Head of caudate nucleus (tissue), 42 donors: ENCODE results near the gene ZNF746.
A peak's percentile ranks its signal among the peaks of the same experiment; 100 is the strongest.

Source experiments
- DNase-seq, 42 donors: peaks; one replicate each; pipeline versions ENCODE4 v3.0.0 to v3.0.0-alpha.2; 2020 to 2021; ENCODE audit warnings: mixed read lengths in 7 of 42
- intact Hi-C: fragments of 100-400 bp; cut with DNase I; formaldehyde crosslinking; loops from one replicate; pipeline ENCODE4 v1.15.0; 2022

The ZNF746 gene

GRCh38 chr7:149497467-149498261 lies at the start of gene ZNF746:
Gene ZNF746 (minus strand): TSS chr7:149497809. CDS start chr7:149497536, 273 bp downstream.
- intact Hi-C loops = loop anchor here (5.0 to 10.0 kb wide), 2 partner anchors 73 to 370 kb away; partner anchors contain the start of gene ZNF425
- peak in 41 of 42 donors; percentile 44 to 89 (median 78) for DNase-seq

- no peak for DNase-seq
- intact Hi-C loops = no loop called here
Observed at GRCh38 chr7:149547126-149547525, 49.5 kb upstream of the ZNF746 start.

- intact Hi-C loops = no loop called here
- no peak for DNase-seq
Observed at GRCh38 chr7:149546331-149546730, 48.7 kb upstream of the ZNF746 start.

DNA sequence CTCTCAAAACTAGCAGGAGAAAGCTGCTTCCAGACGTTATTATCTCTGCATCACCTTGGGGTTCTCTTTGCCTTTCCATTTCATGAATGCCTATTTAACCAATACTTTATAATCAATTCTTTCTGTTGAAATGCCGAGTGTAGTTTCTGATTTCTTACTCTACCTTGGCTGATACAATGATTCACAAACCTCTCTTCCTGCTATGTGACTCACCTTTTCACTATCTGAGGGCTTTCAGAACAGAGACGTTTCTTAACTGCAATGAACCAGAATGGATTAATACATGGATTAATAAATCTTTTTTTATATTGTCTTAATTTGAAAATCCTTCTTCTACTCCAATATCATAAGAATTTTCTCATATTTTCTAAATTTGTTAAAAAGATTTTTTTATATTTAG lies 46.4 kb upstream of the ZNF746 start:
- DNase-seq = no peak
- intact Hi-C loops = no loop called here

DNA sequence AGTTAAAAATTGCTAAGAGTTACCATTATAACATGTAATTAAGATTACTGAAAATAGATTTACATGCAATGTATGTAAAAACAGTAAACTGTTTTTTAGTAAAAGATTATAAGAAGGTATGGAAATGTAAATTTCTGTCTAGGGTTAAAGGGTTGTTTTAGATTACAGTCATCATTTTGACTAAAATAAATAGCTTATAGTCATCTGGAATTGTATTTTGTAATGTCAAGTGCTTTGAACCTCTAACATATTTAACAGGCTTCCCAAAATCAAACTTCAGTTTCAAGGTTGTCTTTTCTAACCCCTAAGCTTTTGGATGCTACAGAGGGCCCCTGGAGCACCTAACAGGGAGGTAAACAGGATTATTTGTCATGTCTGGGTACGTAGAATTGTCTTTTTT lies 35.0 kb upstream of the ZNF746 start:
- intact Hi-C loops = no loop called here
- no peak for DNase-seq

- intact Hi-C loops = no loop called here
Observed at GRCh38 chr7:149529136-149529718, 31.6 kb upstream of the ZNF746 start.

DNA sequence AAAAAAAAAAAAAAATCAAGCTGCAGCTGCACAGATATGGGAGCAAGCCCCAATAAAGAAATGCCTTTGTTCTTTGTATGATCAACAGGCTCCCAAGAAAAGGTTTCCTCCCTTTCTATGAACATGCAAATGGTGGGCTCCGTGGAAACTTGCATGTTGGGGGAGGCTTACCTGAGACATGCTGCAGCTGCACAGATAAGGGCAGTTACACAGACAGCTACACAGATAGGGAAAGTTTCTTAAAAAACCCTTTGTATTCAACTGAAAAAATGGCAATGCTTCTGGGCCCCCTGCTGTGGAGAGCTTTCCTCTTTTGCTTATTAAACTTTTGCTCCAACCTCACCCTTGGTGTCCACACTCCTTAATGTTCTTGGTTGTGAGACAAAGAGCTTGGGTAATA lies 29.8 kb upstream of the ZNF746 start:
- DNase-seq = no peak
- intact Hi-C loops = no loop called here

More at GRCh38 chr7:149529136-149529718, 31.6 kb upstream of the ZNF746 start:
- no peak for DNase-seq

DNA sequence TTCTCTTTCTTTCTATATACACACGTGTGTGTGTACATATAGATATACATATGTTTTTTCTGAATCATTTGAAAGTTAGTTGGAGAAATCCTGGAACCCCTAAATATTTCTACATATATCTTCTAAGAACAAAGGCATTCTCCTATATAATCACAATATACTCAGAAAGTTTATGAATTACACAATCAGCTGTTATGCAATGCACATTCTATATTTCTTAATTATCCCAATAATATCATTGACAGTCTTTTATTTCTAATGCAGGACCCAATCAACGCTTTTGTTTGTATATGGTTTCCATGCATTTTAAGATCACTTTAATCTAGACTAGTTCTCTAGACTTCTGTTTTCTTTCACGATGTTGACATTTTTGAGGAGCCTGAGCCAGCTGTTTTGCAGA lies 27.7 kb upstream of the ZNF746 start:
- intact Hi-C loops = no loop called here
- DNase-seq = no peak

- no peak for DNase-seq
- intact Hi-C loops = no loop called here
Observed at GRCh38 chr7:149524394-149524793, 26.8 kb upstream of the ZNF746 start.

GRCh38 chr7:149510248-149510647 lies 12.6 kb upstream of the ZNF746 start:
- intact Hi-C loops = no loop called here
- DNase-seq = no peak

GRCh38 chr7:149509774-149510173 lies 12.2 kb upstream of the ZNF746 start:
- intact Hi-C loops = no loop called here
- DNase-seq = no peak

DNA sequence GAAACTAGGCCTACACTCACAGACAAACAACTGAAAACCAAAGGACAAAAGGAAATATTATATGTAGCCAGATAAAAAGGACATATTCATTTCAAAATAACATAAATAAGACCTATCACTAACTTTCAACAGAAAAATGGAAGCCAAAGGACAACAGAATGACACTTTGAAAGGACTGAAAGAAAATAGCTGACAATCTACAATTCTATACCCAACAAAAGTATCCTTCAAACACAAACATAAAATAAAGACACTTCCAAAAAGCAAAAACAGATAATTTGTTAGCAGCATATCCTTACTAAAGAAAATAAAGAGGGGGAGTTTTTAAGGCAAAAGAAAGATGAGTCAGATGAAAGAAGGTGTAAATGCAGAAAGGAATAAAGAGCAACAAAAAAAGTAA lies 7.9 kb upstream of the ZNF746 start:
- intact Hi-C loops = no loop called here
- DNase-seq = no peak

DNA sequence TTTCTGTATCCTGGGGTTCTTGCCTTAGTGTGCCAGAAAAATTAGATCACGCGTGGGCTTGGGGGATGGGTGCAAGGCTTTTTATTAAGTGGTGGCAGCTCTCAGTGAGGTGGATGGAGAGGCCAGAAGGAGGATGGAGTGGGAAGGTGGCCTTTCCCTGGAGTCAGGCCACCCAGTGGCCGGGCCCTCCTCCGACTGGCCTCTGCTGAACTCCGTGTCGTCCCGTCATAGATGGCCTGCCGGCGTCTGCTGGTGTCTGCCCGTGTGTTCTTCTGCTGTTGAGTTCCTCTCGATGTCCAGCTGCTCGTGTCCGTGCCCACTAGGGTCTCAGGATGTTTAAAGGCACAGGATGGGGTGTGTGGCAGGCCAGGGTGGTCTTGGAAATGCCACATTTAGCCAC lies 4.0 kb upstream of the ZNF746 start:
- intact Hi-C loops = no loop called here
- DNase-seq = no peak

- intact Hi-C loops = no loop called here
- DNase-seq = no peak
Observed at GRCh38 chr7:149500910-149501309, 3.3 kb upstream of the ZNF746 start.

DNA sequence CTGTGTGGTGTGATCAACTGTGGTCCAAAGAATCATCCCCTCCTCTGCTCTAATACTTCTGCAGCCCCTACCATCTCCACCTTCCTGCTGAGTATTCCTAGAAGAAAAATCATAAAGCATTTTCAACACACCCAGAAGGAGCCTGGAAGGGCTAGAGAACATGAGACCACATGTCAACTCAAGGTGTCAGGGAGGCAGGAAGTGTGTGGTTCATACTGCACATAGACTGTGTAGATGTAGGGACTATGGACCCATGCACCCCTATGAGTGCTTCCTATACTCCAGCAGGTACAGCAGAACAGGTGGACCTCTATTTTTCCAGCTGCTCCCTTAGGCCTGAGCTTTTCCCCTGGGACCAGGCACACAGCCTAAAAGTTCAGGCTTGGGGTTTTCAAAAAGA lies 2.6 kb upstream of the ZNF746 start:
- intact Hi-C loops = no loop called here
- no peak for DNase-seq

DNA sequence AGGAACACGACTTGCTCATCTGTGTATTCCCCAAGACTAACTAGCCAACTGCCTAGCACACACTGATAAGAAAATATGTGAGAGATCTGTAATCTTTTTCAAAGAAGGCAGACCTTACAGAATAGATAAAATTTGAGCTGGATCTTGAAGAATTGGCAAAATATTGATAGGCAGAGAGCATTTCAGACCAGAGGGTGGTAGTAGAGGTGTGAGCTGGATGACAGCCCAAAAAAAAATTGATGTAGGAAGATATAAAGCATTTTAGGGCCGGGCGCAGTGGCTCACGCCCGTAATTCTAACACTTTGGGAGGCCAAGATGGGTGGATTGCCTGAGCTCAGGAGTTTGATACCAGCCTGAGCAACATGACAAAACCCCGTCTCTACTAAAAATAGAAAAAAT lies 1.2 kb upstream of the ZNF746 start:
- intact Hi-C loops = loop anchor here (5.0 to 10.0 kb wide), 2 partner anchors 74 to 372 kb away; partner anchors contain the start of gene ZNF425
- DNase-seq = no peak

- intact Hi-C loops = loop anchor here (5.0 to 10.0 kb wide), 2 partner anchors 72 to 370 kb away; partner anchors contain the start of gene ZNF425
- peak in 35 of 42 donors; percentile 26 to 71 (median 45) for DNase-seq
Observed at GRCh38 chr7:149496642-149497391, 792 bp downstream of the ZNF746 start.

DNA sequence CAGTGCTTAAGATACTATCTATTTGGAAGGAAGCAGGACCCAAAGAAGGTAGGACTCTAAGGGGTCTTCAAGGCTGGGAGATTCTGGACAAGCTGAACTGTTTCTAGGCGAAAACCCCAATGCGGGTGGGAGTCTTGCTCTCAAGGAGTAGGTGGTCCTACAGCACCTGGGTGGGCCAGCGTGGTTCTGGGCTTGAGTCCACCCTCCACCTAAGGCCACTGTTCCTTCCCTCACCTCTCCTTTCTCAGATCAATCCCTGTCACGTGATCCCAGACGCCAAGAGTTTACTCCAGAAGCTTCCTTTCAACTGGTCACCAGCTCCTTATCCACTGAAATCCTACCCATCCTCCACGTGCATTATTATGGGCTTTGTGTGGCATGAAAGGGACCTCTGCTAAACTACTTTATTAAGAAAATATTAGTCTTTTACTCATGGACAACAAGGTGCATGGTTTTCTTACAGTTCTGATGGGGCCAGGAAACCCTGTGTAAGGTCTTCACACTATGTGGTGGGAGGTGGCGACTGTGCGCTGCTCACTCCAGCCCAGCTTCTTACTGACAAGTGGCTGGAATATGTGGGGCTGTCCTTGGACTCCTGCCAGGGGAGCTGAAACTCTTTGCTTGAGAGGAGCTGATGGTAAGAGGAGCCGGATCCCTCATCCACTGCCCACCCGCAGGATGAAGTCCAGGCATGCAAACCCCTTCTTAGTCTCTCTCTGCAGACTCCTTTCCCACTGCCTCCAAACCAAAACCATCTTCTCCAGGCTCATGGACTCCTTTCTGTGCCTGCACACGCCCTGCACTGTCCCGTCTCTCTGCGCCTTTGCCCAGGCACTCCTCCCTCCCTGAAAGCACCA lies 1.6 kb downstream of the ZNF746 start:
- DNase-seq = peak in 38 of 42 donors; percentile 28 to 80 (median 55)
- intact Hi-C loops = loop anchor here (5.0 to 10.0 kb wide), 2 partner anchors 71 to 369 kb away; partner anchors contain the start of gene ZNF425
